Fibroblast of the conjunctiva (primary cell): ENCODE data around the gene DNAI7.

Experiments used
- DNase-seq: peaks from one replicate; pipeline ENCODE4 v3.0.0-alpha.2; 2010; ENCODE audit warnings: low read depth

DNAI7 gene

DNA sequence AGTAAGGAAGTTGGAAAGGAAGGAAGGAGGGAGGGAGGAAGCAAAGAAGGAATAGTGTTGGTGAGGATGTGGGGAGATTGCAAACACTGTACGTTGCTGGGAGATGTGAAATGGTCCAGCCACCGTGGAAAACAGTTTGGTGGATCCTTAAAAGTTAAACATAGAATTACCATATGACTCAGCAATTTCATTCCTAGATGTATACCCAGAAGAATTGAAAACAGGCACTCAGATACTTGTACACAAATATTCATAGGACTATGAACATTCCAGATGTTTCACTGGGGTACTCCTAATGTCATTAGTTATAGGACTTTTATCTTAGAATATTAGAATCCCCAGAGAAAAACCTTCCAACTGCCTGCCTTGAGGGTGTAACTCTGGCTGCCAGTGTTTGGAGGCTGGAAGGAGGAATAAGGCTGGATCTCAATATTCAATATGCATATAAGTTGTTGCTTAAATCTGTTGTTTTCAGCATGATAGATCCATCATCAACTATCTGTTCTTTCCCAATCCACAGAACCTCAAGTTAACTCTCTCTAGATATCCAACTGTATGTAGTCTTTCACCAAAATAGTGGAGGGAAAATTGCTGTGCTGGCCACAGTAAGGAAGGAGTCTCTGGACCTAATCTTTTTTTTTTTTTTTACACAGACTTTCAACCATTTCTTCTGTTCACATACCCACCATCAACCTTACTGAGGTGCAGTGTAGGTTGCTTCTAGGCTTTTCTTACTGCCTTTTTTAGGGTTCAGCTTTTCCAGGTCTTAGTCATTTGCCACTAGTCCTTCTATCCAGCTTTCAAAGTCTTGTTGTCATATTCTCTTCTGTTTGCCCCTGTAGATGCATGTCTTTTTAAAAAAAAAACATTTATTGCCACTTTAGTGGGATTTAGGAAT lies 94.5 kb downstream of the DNAI7 start:
- no peak for DNase-seq

DNA sequence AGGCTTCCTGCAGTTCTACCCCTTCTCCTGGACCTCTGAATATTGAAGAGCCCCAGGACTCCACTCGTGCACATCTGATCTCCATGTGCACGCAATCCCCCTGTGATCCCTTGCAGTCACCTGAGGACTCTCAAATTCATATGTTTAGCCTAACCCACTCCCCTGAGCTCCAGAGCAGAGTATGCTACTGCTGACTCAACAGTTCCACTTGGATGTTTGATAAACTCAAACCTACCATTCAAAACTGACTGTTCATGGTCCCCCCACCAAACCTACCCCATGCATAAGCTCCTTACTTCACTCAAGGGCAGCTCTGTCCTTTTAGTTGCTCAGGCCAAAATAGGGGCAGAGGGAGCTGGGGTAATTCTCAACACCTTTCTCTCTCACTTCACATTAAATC lies 96.0 kb downstream of the DNAI7 start:
- no peak for DNase-seq

DNA sequence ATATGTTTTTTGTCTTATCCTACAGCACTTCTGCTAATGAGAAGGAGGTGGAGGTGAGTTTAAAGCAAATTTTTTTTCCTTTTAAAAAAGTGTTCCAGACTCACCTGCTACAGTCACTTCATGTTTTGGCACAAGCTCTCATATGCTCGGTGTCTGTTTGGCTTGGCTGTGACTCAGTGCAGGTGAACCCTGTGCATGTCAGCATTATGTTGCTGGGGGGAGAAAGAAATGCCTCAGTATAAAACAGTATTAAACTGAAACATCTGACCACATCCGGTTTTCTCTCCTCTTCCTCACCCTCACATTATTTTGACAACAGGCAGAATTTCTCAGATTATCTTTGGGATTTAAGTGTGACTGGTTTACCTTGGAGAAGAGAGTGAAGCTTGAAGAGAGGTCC lies 105.2 kb downstream of the DNAI7 start:
- DNase-seq = no peak

- DNase-seq = no peak
These were observed 107.4 kb downstream of the DNAI7 start for GRCh38 chr12:25087596-25087995.

- DNase-seq = no peak
These were observed 110.1 kb downstream of the DNAI7 start for GRCh38 chr12:25084816-25085215.

DNA sequence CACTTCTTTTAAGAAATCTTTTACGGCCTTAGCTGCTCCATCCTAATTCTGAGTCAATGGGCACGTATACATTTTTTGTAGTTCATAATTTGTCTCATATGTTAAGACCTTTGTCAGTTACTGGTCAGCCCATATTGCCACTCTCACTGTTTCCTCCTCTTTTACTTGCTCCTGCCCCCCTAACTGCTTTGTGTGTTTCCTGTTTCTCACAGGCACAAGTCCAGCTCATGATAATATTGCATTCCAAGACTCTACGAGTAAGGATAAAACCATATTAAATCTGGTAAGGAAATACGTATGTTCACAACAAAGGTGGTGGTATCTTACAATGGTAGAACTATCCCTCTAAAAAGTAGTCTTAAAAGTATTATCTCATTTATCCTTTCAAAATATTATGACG lies 111.7 kb downstream of the DNAI7 start:
- no peak for DNase-seq

DNA sequence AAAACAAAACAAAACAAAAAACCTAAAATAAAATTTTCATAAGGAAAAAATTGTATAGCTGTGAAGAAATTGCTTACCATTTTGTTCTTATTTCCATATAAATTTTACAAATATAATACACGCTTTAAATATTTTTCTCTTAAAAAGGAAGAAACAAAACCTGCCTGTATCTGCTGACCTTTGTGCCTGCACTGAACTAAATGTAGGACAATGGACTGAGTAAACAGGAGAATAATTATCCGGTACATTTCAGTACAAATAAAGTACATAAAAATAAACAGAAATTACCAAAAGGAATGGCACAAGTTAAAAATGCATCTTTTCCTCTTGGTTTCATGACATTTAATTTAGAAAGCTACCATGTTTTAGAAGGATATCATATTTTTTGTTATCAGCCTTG lies 112.3 kb downstream of the DNAI7 start:
- DNase-seq = no peak

- DNase-seq = no peak
These were observed 115.6 kb downstream of the DNAI7 start for GRCh38 chr12:25079393-25079792.

DNA sequence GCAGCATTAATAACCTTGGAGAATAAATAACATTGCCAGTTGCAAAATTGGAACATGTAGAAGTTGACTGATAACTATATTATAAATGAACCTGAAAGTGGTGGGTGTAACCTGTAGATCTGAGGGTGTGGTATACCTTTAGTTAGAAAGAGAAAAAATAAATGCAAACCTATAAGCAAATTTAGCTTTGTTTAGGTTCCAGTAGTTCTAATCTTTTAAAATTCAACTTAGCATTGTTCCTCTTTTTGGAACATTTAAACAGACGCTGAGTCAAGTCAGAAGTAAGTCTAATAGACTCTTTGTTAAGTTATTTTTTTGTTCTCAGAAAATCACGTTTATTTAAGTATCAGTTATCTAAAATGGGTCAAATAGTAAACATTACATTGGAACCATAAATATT lies 120.0 kb downstream of the DNAI7 start:
- DNase-seq = no peak

DNA sequence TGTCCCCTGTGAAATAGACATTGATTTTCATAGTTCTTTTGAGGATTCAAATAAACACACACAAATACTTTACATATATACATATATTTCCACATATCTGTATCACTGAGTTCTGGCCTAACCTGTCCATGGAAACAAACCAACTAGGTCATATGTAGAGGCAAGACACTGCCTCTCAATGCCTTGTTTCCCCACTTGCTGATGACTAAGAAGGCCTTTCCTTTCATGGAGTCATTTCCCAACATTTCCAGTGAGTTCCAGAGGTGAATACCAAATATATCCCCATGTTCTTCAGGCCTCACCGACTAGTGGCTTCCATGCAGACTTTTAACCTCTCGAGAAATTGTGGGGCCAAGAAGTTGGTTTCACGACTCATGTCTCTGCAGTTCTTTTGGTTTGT lies 120.8 kb downstream of the DNAI7 start:
- no peak for DNase-seq

- no peak for DNase-seq
These were observed 121.9 kb downstream of the DNAI7 start for GRCh38 chr12:25072906-25073650.

DNA sequence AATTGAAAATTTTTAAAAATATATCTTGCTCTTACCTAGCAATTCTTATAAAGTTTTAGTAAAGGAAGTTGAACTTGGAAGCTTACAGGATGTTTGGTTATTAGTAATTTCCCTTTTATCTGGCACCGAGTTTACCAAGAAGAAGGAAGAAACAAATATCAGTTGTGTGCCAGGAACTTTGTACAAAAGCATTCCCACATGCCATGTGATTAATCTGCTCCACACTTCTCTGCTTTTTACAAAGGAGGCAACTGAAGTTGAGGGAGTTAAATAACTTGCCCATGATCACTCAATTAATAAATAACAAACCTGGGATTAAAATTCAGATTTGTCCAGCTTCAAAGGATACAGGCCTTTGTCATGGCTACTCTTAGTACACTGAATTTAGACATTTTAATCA lies 123.6 kb downstream of the DNAI7 start:
- no peak for DNase-seq

DNA sequence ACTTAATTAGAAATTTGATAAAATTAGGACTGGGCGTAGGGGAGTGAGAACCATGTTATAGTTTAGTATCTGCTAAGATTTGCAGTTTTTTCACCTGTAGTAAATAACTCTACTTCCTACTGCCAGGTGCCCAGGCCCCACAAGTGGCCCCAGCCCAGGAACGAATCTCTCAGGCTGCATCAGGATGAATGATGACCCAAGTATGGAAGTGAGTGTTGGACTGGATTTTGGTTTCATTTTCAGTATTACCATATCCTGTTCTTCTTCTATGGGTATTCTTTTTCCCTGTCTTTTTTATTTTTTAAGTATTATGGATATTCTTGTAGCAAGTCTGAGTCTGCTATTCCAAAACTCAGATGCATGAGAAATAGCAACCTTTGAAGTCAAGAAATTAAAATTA lies 125.7 kb downstream of the DNAI7 start:
- DNase-seq = no peak

- DNase-seq = no peak
These were observed 129.9 kb downstream of the DNAI7 start for GRCh38 chr12:25065035-25065434.

- DNase-seq = no peak
These were observed 130.9 kb downstream of the DNAI7 start for GRCh38 chr12:25063873-25064628.

DNA sequence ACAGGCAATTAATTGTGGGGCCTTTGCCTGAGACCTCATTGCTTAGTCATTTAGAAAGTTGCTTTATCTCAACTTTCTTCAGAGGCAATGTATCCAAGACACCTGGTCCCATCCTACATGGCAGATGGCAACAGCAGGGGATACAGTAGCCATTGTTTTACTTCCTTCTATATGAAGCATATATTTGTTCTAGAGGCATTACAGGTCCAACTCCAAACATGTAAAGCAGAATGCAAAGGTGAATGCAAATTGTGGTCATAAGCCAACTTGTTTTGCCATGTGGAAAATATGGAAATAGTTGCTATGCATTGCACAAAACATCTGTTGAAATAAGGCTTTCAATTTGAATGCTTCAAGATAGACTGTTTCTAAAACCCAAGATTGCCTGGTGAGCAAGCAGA lies 136.3 kb downstream of the DNAI7 start:
- no peak for DNase-seq
